A673 (cell line): ENCODE data around the gene AGMO. TPM values are rescaled to one million over a fixed set of nuclear protein-coding genes. Genes with fewer than 3 reads are reported as not detected.
"Not testable (repeated sequence)": the region's sequence is repeated elsewhere in the genome, so short reads cannot be mapped to it uniquely, and the experiment has no call there.

Experiments used
- BruUV-seq: library from RNA; stranded (reverse); fragments of 400-500 nt; replicated peaks from 2 replicates; lab custom pipeline; 2021; lab: Mats Ljungman, UMichigan
- CTCF ChIA-PET: fragments of 300-600 bp; sonication (Branson Sonifier 250); formaldehyde crosslinking; loops from one replicate; lab custom pipeline; 2022; ENCODE audit warnings: antibody characterized with exemption; lab: Charles Lee
- POLR2A ChIA-PET: fragments of 300-600 bp; sonication (Branson Sonifier 250); formaldehyde crosslinking; loops from one replicate; lab custom pipeline; 2022; ENCODE audit warnings: antibody characterized with exemption; ENCODE audit not compliant: low non-redundant PET; lab: Charles Lee
- DNase-seq: peaks from one replicate; pipeline ENCODE4 v3.0.0-alpha.2; 2015; ENCODE audit warnings: low spot score
- H3K27ac ChIP-seq: fragments of 200-600 bp; sonication (generic); 2 replicates; pipeline ENCODE4 v1.5.1; 2016; ENCODE audit warnings: mixed run types, low read depth, mild to moderate bottlenecking, mixed read lengths, antibody characterized with exemption, low read length; ENCODE audit not compliant: poor library complexity, severe bottlenecking
- H3K27me3 ChIP-seq: fragments of 200-600 bp; sonication (generic); replicated peaks from 2 replicates; pipeline ENCODE4 v1.6.1; 2017; ENCODE audit warnings: mixed run types, low read depth, mild to moderate bottlenecking, mixed read lengths, antibody characterized with exemption, low read length; ENCODE audit not compliant: insufficient read depth, poor library complexity
- H3K36me3 ChIP-seq: fragments of 200-600 bp; sonication (generic); 2 replicates; pipeline ENCODE4 v1.6.1; 2016; ENCODE audit warnings: mixed run types, mild to moderate bottlenecking, mixed read lengths, antibody characterized with exemption, low read length; ENCODE audit not compliant: insufficient read depth, poor library complexity, severe bottlenecking
- H3K4me1 ChIP-seq: fragments of 200-600 bp; sonication (generic); 2 replicates; pipeline ENCODE4 v1.6.1; 2017; ENCODE audit warnings: mixed run types, mild to moderate bottlenecking, mixed read lengths, antibody characterized with exemption, low read length; ENCODE audit not compliant: insufficient read depth, poor library complexity, severe bottlenecking
- H3K4me3 ChIP-seq: fragments of 200-600 bp; sonication (generic); 2 replicates; pipeline ENCODE4 v1.5.1; 2016; ENCODE audit warnings: low read depth, mixed run types, mild to moderate bottlenecking, mixed read lengths, low read length; ENCODE audit not compliant: poor library complexity, severe bottlenecking
- H3K9me3 ChIP-seq: fragments of 200-600 bp; sonication (generic); 2 replicates; pipeline ENCODE4 v1.6.1; 2016; ENCODE audit warnings: mixed run types, low read depth, mild to moderate bottlenecking, mixed read lengths, antibody characterized with exemption, low read length; ENCODE audit not compliant: poor library complexity, severe bottlenecking
- EZH2 ChIP-seq: fragments of 200-600 bp; sonication (generic); IDR thresholded peaks from 2 replicates; pipeline ENCODE4 v1.6.1; 2017; ENCODE audit warnings: borderline replicate concordance, low read depth, mild to moderate bottlenecking, mixed read lengths, antibody characterized with exemption, low read length; ENCODE audit not compliant: poor library complexity, severe bottlenecking
- intact Hi-C: fragments of 100-400 bp; cut with micrococcal nuclease; formaldehyde crosslinking; loops from one replicate; pipeline ENCODE4 v1.10.0; 2022; ENCODE audit not compliant: unreplicated experiment
- total RNA-seq: library from RNA; stranded (reverse); gene quantifications from 2 replicates; pipeline ENCODE4 v1.2.3, GENCODE V29; 2021
- TF ChIP-seq, protein P1 (sequence below): fragments of 300-800, 200-600 bp; sonication (generic); conservative IDR thresholded peaks from 2 replicates; pipeline ENCODE4 v1.5.1; 2017; ENCODE audit warnings: low read depth, mild to moderate bottlenecking, antibody characterized with exemption, low read length, moderate library complexity, mixed read lengths

Gene AGMO
- total RNA-seq, 1 experiment from 2014 or later: not detected

DNA sequence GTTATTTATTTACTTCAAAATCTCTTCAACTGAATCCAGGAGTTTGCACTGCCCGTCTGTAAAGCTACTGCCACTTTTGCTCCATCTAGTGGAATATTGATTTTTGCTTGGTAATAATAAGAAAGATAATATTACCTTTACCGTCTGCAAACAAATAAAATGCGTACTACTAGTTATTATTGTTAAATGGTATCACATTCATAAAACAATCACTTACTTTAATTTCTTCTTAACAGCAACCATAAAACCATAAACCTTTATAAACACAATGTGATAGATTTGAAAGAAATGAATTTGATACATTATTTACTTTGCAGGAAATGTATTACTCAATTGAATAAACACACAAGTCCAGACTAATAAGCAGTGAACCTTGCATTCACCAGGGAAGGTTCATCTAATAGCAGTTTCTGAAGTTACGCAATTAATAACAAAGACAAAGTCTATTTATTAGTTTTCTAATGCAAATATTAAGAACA is 6.4 kb downstream of the AGMO start:
- H3K27ac ChIP-seq: no peak overlapping the region
- H3K9me3 ChIP-seq: no peaks in the 10 kb centered on the region
- DNase-seq: no peak
- peaks cover 9% of the 10 kb centered on the region for H3K4me1 ChIP-seq
- H3K27me3 ChIP-seq: no peaks in the 10 kb centered on the region
- intact Hi-C loops: loop anchor here (5.0 kb wide), 1 partner anchor 248 kb away; no protein-coding TSS in a partner anchor
- BruUV-seq: no TSS peak
- ChIA-PET POLR2A (no interaction called here), CTCF (no interaction called here)
- no peak overlapping the region for H3K4me3 ChIP-seq
- TF ChIP-seq EZH2: no peak
- TF ChIP-seq, protein P1, sequence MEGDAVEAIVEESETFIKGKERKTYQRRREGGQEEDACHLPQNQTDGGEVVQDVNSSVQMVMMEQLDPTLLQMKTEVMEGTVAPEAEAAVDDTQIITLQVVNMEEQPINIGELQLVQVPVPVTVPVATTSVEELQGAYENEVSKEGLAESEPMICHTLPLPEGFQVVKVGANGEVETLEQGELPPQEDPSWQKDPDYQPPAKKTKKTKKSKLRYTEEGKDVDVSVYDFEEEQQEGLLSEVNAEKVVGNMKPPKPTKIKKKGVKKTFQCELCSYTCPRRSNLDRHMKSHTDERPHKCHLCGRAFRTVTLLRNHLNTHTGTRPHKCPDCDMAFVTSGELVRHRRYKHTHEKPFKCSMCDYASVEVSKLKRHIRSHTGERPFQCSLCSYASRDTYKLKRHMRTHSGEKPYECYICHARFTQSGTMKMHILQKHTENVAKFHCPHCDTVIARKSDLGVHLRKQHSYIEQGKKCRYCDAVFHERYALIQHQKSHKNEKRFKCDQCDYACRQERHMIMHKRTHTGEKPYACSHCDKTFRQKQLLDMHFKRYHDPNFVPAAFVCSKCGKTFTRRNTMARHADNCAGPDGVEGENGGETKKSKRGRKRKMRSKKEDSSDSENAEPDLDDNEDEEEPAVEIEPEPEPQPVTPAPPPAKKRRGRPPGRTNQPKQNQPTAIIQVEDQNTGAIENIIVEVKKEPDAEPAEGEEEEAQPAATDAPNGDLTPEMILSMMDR: peak; percentile 37; the same call in 1 of the 2 replicates
- no peaks in the 10 kb centered on the region for H3K36me3 ChIP-seq

DNA sequence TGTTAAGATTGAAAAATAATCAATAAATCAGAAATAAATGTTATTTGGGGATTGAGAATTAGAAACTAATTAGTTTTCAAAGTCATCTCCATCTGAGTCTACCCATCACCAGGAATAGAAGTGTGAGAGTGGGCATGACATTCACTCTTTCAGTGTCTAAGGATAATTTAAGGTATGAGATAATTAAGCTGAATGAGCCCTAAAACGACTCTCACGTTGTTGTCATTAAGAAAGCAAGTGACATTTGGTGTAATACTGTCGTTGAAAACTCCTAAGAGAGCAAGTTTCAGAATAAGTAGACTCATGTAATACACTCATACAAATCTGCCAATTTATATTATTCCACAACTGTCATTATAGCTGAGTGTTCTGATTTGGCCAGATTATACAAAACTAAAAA is 7.1 kb downstream of the AGMO start:
- intact Hi-C loops: loop anchor here (5.0 kb wide), 1 partner anchor 247 kb away; no protein-coding TSS in a partner anchor
- no peak for TF ChIP-seq EZH2
- TF ChIP-seq, protein P1: no peak
- no peak overlapping the region for H3K4me3 ChIP-seq
- no peak for DNase-seq
- peaks cover 3% of the 10 kb centered on the region for H3K4me1 ChIP-seq
- no TSS peak for BruUV-seq
- ChIA-PET CTCF (no interaction called here), POLR2A (no interaction called here)
- H3K27ac ChIP-seq: no peak overlapping the region
- no peaks in the 10 kb centered on the region for H3K27me3 ChIP-seq
- H3K9me3 ChIP-seq: no peaks in the 10 kb centered on the region
- H3K36me3 ChIP-seq: no peaks in the 10 kb centered on the region

DNA sequence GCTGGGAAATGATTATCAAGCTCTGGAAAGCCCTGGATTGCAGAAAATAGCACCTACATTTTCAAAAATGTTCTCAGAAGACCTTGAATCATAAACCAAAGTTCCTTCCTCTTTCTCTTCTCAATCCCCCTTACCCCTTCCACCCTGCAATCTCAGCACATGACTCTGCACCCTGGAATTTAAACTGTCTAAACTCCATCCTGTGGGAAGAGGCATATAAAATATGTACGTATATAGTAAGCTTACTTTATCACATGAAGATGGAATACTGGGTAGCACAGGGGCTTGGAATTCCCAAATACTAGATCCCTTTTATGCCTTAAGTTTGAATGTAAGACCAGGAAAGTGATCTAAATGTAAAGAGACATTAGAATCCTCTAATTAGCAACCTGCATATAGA is 7.7 kb downstream of the AGMO start:
- no peak for DNase-seq
- POLR2A ChIA-PET: no interaction called here
- H3K27ac ChIP-seq: no peak overlapping the region
- intact Hi-C loops: no loop called here
- no peaks in the 10 kb centered on the region for H3K9me3 ChIP-seq
- H3K4me3 ChIP-seq: no peak overlapping the region
- H3K36me3 ChIP-seq: no peaks in the 10 kb centered on the region
- H3K4me1 ChIP-seq: no peaks in the 10 kb centered on the region
- CTCF ChIA-PET: no interaction called here
- BruUV-seq: no TSS peak
- H3K27me3 ChIP-seq: no peaks in the 10 kb centered on the region
- no peak for TF ChIP-seq EZH2
- TF ChIP-seq, protein P1: no peak

DNA sequence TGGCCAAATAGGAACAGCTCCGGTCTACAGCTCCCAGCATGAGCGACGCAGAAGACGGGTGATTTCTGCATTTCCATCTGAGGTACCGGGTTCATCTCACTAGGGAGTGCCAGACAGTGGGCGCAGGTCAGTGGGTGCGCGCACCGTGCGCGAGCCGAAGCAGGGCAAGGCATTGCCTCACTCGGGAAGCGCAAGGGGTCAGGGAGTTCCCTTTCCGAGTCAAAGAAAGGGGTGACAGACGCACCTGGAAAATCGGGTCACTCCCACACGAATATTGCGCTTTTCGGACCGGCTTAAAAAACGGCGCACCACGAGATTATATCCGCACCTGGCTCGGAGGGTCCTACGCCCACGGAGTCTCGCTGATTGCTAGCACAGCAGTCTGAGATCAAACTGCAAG is 14.5 kb downstream of the AGMO start:
- intact Hi-C loops, H3K4me3 ChIP-seq, H3K27me3 ChIP-seq, POLR2A ChIA-PET, H3K9me3 ChIP-seq, H3K4me1 ChIP-seq, DNase-seq, CTCF ChIA-PET, H3K36me3 ChIP-seq, H3K27ac ChIP-seq, BruUV-seq: not testable (repeated sequence)
